K562 (cell line): ENCODE data around the gene ZNF200. TPM values are rescaled to one million over a fixed set of nuclear protein-coding genes. Genes with fewer than 3 reads are reported as not detected.
A peak's percentile ranks its signal among the peaks of the same experiment; 100 is the strongest.

ENCODE experiments used
- CBX2 ChIP-seq: fragments of 200-600 bp; sonication (generic); IDR thresholded peaks from one replicate; pipeline ENCODE4 v1.6.1; 2012; ENCODE audit warnings: mild to moderate bottlenecking, low read length, inconsistent platforms; ENCODE audit not compliant: insufficient read depth, poor library complexity, severe bottlenecking
- CREM ChIP-seq: IDR thresholded peaks from 2 replicates; pipeline ENCODE4 v1.6.1; 2014; ENCODE audit warnings: antibody characterized with exemption, low read depth
- EHMT2 ChIP-seq: fragments of 450-650 bp; IDR thresholded peaks from 2 replicates; pipeline ENCODE4 v1.6.1; 2018; ENCODE audit warnings: antibody characterized with exemption
- EWSR1 ChIP-seq: fragments of 450-650 bp; IDR thresholded peaks from 2 replicates; pipeline ENCODE4 v1.6.1; 2018; ENCODE audit warnings: borderline replicate concordance, mild to moderate bottlenecking, low read depth, moderate library complexity; ENCODE audit not compliant: partially characterized antibody
- HDAC1 ChIP-seq, 2 experiments: fragments of 450-650 bp; IDR thresholded peaks; 2 replicates each; pipeline ENCODE4 v1.6.1; 2016 to 2017; ENCODE audit warnings: inconsistent platforms in 1 of 2, mild to moderate bottlenecking in 1 of 2, moderate library complexity in 1 of 2
- HDAC8 ChIP-seq: fragments of 450-650 bp; IDR thresholded peaks from 2 replicates; pipeline ENCODE4 v1.6.1; 2016; ENCODE audit warnings: mild to moderate bottlenecking, missing genetic modification characterization, moderate library complexity, missing compliant biosample characterization
- HEY1 ChIP-seq: fragments of 250-450 bp; sonication (Bioruptor Pico); IDR thresholded peaks from 2 replicates; pipeline ENCODE4 v1.5.0; 2020; ENCODE audit warnings: mild to moderate bottlenecking, moderate library complexity, borderline replicate concordance
- HNRNPL ChIP-seq: fragments of 200-400 bp; formaldehyde crosslinking; IDR thresholded peaks from 2 replicates; pipeline ENCODE4 v1.6.1; 2017; ENCODE audit warnings: low read depth, mild to moderate bottlenecking, low read length
- HNRNPLL ChIP-seq: fragments of 200-400 bp; formaldehyde crosslinking; IDR thresholded peaks from 2 replicates; pipeline ENCODE4 v1.6.1; 2017; ENCODE audit warnings: low read length, low read depth, mild to moderate bottlenecking; ENCODE audit not compliant: poor library complexity, severe bottlenecking
- IRF2 ChIP-seq: sonication (generic); formaldehyde crosslinking; IDR thresholded peaks from 2 replicates; pipeline ENCODE4 v1.8.1; 2022; ENCODE audit warnings: mild to moderate bottlenecking, missing genetic modification reagents
- MEF2D ChIP-seq: conservative IDR thresholded peaks from 2 replicates; pipeline ENCODE4 v1.6.1; 2016; ENCODE audit warnings: low read depth, missing genetic modification characterization, missing compliant biosample characterization
- MTA2 ChIP-seq: fragments of 450-650 bp; IDR thresholded peaks from 2 replicates; pipeline ENCODE4 v1.6.1; 2016; ENCODE audit warnings: low read depth
- NCOA1 ChIP-seq: fragments of 450-650 bp; IDR thresholded peaks from 2 replicates; pipeline ENCODE4 v1.6.1; 2016; ENCODE audit warnings: low read depth
- NFIC ChIP-seq: fragments of 450-650 bp; IDR thresholded peaks from 2 replicates; pipeline ENCODE4 v1.6.1; 2017; ENCODE audit warnings: mild to moderate bottlenecking, inconsistent platforms
- POLR2B ChIP-seq: fragments of 450-650 bp; IDR thresholded peaks from 2 replicates; pipeline ENCODE4 v1.6.1; 2018; ENCODE audit warnings: low read depth; ENCODE audit not compliant: partially characterized antibody
- PREB ChIP-seq: sonication (generic); formaldehyde crosslinking; IDR thresholded peaks from 2 replicates; pipeline ENCODE4 v1.8.1; 2023; ENCODE audit warnings: mild to moderate bottlenecking, missing genetic modification reagents
- SMARCB1 ChIP-seq: IDR thresholded peaks from 2 replicates; pipeline ENCODE4 v1.6.1; 2011; ENCODE audit warnings: improper control_type of control experiment, low read depth; ENCODE audit not compliant: insufficient read length
- SRF ChIP-seq, 2 experiments: fragments of 250-450, 450-650 bp in 1 of 2; sonication (Bioruptor Pico) in 1 of 2; sonication (generic) in 1 of 2; formaldehyde crosslinking; IDR thresholded peaks; 2 replicates each; pipeline versions ENCODE4 v1.5.0 to v1.5.1; 2020 to 2022; ENCODE audit warnings: mild to moderate bottlenecking in 1 of 2, missing genetic modification reagents in 1 of 2
- STAT5B ChIP-seq: fragments of 250-450 bp; sonication (Bioruptor Pico); IDR thresholded peaks from 2 replicates; pipeline ENCODE4 v1.8.0; 2021; ENCODE audit warnings: mild to moderate bottlenecking, inconsistent platforms
- TEAD4 ChIP-seq, 2 experiments: sonication (generic) in 1 of 2; formaldehyde crosslinking in 1 of 2; IDR thresholded peaks; 2 replicates each; pipeline versions ENCODE4 v1.6.1 to v1.8.0; 2012 to 2022; ENCODE audit warnings: borderline replicate concordance in 1 of 2, inconsistent platforms in 1 of 2, low read length in 1 of 2, mild to moderate bottlenecking in 1 of 2, missing genetic modification reagents in 1 of 2
- ZNF134 ChIP-seq: fragments of 250-450 bp; sonication (Bioruptor Pico); conservative IDR thresholded peaks from 2 replicates; pipeline ENCODE4 v1.4.0; 2020
- ZNF140 ChIP-seq: fragments of 250-450 bp; sonication (Bioruptor Pico); IDR thresholded peaks from 2 replicates; pipeline ENCODE4 v1.8.0; 2021; ENCODE audit warnings: moderate library complexity, mild to moderate bottlenecking, inconsistent platforms
- ZNF311 ChIP-seq: fragments of 250-450 bp; sonication (Bioruptor Pico); IDR thresholded peaks from 2 replicates; pipeline ENCODE4 v1.4.0; 2020; ENCODE audit warnings: mild to moderate bottlenecking, moderate library complexity
- ZNF395 ChIP-seq: fragments of 200-800 bp; sonication (Bioruptor generic); IDR thresholded peaks from 2 replicates; pipeline ENCODE4 v1.6.1; 2017; ENCODE audit warnings: missing genetic modification characterization, missing compliant biosample characterization
- ZNF551 ChIP-seq: fragments of 250-450 bp; sonication (Bioruptor Pico); IDR thresholded peaks from 2 replicates; pipeline ENCODE4 v1.5.0; 2021; ENCODE audit warnings: mild to moderate bottlenecking, moderate library complexity
- polyA plus RNA-seq, 8 experiments: library from polyadenylated mRNA; depleted of rRNA in 4 of 8; stranded (reverse) in 5 of 8; unstranded in 3 of 8; fragments of >200 nt; fragmentation: Nextera tagmentation in 2 of 8; fragmentation: Illumina TruSeq in 1 of 8; extraction: Ambion mirVana in 2 of 8; extraction: Trizol in 1 of 8; gene quantifications; 2 replicates each; pipeline versions ENCODE4 v1.2.1 to v1.2.3, GENCODE V29; 2011 to 2014; ENCODE audit warnings: inconsistent platforms in 1 of 8, missing spikeins in 1 of 8
- total RNA-seq, 7 experiments: library from RNA; depleted of rRNA in 6 of 7; stranded (reverse); fragments of >200 nt in 6 of 7; fragmentation: Illumina TruSeq in 2 of 7; extraction: Trizol in 2 of 7; gene quantifications; 2 replicates each; pipeline versions ENCODE4 v1.2.1 to v1.2.3, GENCODE V29; 2011 to 2021; ENCODE audit warnings: low replicate concordance in 1 of 7

Gene ZNF200
- total and polyA plus RNA-seq, 9 of the 15 experiments (the other 6 are each of a cell fraction or from before 2014, with no cell fraction given) = 4.8 to 14.5 (median 9.2) TPM

DNA sequence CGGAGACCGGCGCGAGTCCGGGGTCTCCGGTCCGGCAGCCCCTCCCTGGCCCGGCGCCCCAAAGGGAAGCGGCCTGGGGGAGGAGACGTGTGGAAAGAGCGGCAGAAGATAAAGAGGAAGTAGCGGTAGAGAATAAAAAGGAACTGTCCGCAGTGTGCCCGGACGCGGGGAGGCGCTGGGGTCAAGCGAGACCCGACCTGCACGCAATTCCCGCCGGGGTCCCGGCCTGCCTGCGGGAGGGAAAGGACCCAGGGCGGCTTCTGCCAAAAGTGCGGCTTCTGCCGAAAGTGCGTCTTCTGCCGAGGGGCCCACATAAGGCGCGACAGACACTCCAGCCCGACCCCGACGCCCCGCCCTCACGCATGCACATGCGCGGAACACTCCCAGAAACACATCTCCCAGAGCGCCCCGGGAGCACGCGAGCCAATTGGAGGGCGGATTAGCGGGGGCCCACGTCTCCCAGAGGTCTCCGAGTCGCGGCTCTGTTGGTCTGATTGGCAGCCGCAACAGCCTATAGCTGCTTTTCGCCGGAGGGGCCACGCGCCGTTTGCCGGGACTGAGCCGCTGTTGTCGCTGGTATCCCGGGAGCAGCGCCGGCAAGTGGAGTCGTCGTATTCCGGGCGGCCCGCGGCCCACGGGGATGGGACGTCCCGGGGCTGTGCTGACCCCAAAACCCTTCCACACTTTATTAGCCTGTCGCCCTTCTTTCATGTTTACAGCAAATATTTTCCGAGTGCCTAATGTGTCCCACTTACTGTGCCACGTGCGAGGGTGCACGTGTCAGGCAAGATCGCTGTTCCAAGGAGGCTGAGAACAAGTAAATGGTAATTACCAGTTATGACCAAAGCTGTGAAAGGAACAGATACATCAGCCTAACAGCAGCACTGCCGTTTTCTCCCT lies 29.4 kb upstream of the ZNF200 start (continued):
- TF ChIP-seq ZNF551 (CRISPR knock-in tag) (no peak), TEAD4 (IDR thresholded peaks at IDR 0.05; ENCODE audit: low read length) (0 out of 2 replicates have a peak, but pooled peaks have one; percentile 42), TEAD4 (CRISPR knock-in tag; IDR thresholded peaks at IDR 0.05; ENCODE audit: borderline replicate concordance) (peak; percentile 96), HNRNPLL (peak; percentile 58), EWSR1 (no peak), EHMT2 (no peak), ZNF140 (CRISPR knock-in tag) (no peak), POLR2B (peak; percentile 57), CREM (peak; percentile 32), CBX2 (no peak), HDAC1 (IDR thresholded peaks at IDR 0.05) (peak in 1 of 2 experiments; percentile 97; a peak in 2 of 4 replicates), ZNF134 (no peak), STAT5B (CRISPR knock-in tag) (no peak), HDAC8 (tag) (peak; percentile 53; the same call in 1 of the 2 replicates), SRF (CRISPR knock-in tag; IDR thresholded peaks at IDR 0.05) (no peak; a peak in 1 of 4 replicates), NCOA1 (no peak; the same call in none of the 2 replicates), IRF2 (CRISPR knock-in tag) (0 out of 2 replicates have a peak, but pooled peaks have one; percentile 87), MEF2D (tag) (no peak), HEY1 (CRISPR knock-in tag) (no peak), MTA2 (no peak), ZNF311 (CRISPR knock-in tag) (no peak), NFIC (0 out of 2 replicates have a peak, but pooled peaks have one; percentile 12), HNRNPL (no peak; the same call in 1 of the 2 replicates), PREB (CRISPR knock-in tag) (0 out of 2 replicates have a peak, but pooled peaks have one; percentile 67), ZNF395 (CRISPR knock-in tag) (peak; percentile 81; the same call in 1 of the 2 replicates), SMARCB1 (no peak)
